Measurements from ENCODE around the gene MCF2L. TPM values are rescaled to one million over a fixed set of nuclear protein-coding genes. Genes with fewer than 3 reads are reported as not detected.

MCF2L gene
- total RNA-seq, 1 experiment from 2014 or later = 22.1 TPM

DNA sequence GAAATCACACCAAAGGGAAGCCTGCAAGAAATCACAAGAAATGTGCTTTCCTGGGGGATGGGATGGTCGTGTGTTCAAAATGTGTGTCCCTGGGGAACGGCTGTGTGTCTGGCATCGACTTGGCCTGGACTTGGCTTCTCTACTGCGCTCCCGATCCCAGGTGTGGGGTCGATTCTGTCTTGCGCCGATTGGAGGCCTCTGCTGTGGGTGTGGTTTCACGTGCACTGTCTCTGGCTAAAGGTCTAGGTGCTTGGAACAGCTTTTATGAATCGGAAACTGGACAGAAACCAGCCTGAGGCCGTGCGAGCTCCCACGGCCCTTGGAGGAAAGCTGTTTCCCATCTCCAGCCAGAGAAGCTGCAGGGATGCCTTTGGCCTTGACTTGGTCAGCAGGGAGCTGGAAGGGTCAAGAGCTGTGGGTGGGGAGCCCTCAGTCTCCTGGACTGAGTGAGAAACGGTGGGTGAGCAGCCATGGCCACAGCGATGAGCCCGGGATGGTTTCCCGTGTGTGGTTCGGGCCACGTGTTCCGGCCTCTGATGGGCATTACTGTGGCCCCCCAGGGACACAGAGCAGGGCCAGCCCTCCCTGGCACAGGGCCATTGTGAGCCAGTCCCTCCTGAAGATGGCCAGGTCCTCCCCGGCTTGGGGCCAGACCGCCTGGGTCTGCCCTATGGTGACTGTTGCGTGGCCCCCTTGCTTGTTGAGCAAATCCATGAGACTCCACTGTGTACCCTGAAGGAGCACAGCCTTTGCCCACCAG lies 29.7 kb downstream of the MCF2L start:
- Mint-ChIP-seq H3K4me1 (ENCODE audit: low read depth, unreplicated experiment) (no peaks in the 10 kb centered on the region), H3K27me3 (ENCODE audit: insufficient read depth, unreplicated experiment) (no peaks in the 10 kb centered on the region), H3K36me3 (ENCODE audit: insufficient read depth, unreplicated experiment) (peaks cover 12% of the 10 kb centered on the region), H3K27ac (ENCODE audit: unreplicated experiment) (peak overlapping the region; percentile 28), H3K9me3 (ENCODE audit: unreplicated experiment) (no peaks in the 10 kb centered on the region), H3K4me3 (ENCODE audit: unreplicated experiment) (no peak overlapping the region)
- Histone ChIP-seq H3K27me3 (replicated peaks; ENCODE audit: control insufficient read depth, insufficient read depth, low read length) (no peaks in the 10 kb centered on the region), H3K4me1 (peaks cover 21% of the 10 kb centered on the region), H3K36me3 (ENCODE audit: control insufficient read depth, insufficient read depth, low read length) (no peaks in the 10 kb centered on the region; the same call in 1 of the 2 replicates), H3K4me3 (ENCODE audit: low read depth, low read length) (no peak overlapping the region), H3K9me3 (no peaks in the 10 kb centered on the region)
- TF ChIP-seq, protein P1, sequence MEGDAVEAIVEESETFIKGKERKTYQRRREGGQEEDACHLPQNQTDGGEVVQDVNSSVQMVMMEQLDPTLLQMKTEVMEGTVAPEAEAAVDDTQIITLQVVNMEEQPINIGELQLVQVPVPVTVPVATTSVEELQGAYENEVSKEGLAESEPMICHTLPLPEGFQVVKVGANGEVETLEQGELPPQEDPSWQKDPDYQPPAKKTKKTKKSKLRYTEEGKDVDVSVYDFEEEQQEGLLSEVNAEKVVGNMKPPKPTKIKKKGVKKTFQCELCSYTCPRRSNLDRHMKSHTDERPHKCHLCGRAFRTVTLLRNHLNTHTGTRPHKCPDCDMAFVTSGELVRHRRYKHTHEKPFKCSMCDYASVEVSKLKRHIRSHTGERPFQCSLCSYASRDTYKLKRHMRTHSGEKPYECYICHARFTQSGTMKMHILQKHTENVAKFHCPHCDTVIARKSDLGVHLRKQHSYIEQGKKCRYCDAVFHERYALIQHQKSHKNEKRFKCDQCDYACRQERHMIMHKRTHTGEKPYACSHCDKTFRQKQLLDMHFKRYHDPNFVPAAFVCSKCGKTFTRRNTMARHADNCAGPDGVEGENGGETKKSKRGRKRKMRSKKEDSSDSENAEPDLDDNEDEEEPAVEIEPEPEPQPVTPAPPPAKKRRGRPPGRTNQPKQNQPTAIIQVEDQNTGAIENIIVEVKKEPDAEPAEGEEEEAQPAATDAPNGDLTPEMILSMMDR (IDR thresholded peaks at IDR 0.05; ENCODE audit: insufficient read depth in 1 of 2, low read depth in 1 of 2, low read length in 1 of 2, severe bottlenecking in 1 of 2, unreplicated experiment in 1 of 2) = no peak
- BruUV-seq (replicated peaks) = no TSS peak
- DNase-seq = no peak
- POLR2A ChIA-PET = no interaction called here
- CTCF ChIA-PET = no interaction called here
- intact Hi-C loops (cut with micrococcal nuclease; ENCODE audit: unreplicated experiment) = no loop called here

DNA sequence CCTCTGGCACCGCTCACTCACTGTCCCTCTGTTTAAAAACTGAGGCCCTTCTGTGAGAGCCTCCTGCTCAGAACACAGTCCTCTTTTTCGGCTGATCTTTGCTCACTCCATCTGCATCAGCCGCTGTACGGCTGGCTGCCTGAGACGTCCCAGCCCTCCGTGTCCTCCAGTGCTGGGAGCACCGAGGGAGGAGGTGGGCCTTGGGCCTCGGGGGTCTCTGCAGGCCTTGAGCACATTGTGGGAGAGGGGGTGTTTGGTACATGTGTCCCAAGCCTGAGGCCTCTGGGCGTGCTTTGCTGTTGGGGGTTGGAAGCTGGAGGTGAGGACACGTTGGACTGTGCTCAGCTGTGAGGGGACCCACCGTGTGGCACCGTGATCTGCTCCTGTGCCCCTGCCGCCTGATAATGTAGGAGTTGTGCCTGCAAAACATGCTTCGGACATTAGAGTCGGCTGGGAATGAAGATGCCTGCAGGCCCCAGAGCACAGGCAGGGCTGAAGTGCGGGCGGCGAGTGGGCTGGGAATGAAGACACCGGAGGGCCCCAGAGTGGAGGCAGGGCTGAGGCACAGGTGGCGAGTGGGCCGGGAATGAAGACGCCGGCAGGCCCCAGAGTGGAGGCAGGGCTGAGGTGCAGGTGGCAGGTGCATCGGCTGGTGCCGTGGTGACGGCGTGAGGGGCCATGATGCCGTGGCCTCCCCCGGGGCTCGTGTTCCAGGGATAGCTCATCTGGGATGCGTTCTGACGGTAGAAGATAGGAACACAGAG lies 30.6 kb downstream of the MCF2L start:
- peaks cover 1% of the 10 kb centered on the region for H3K36me3 ChIP-seq (ENCODE audit: control insufficient read depth, insufficient read depth, low read length)
- no peak overlapping the region for H3K4me3 ChIP-seq (ENCODE audit: low read depth, low read length)
- TF ChIP-seq, protein P1 (IDR thresholded peaks at IDR 0.05; ENCODE audit: insufficient read depth in 1 of 2, low read depth in 1 of 2, low read length in 1 of 2, severe bottlenecking in 1 of 2, unreplicated experiment in 1 of 2) = no peak
- POLR2A ChIA-PET = no interaction called here
- peaks cover 21% of the 10 kb centered on the region for H3K4me1 ChIP-seq
- Mint-ChIP-seq H3K9me3 (ENCODE audit: unreplicated experiment) (no peaks in the 10 kb centered on the region), H3K36me3 (ENCODE audit: insufficient read depth, unreplicated experiment) (peaks cover 12% of the 10 kb centered on the region), H3K27me3 (ENCODE audit: insufficient read depth, unreplicated experiment) (no peaks in the 10 kb centered on the region), H3K4me1 (ENCODE audit: low read depth, unreplicated experiment) (no peaks in the 10 kb centered on the region), H3K4me3 (ENCODE audit: unreplicated experiment) (no peak overlapping the region), H3K27ac (ENCODE audit: unreplicated experiment) (no peak overlapping the region)
- no TSS peak for BruUV-seq (replicated peaks)
- intact Hi-C loops (cut with micrococcal nuclease; ENCODE audit: unreplicated experiment) = no loop called here
- no peaks in the 10 kb centered on the region for H3K27me3 ChIP-seq (replicated peaks; ENCODE audit: control insufficient read depth, insufficient read depth, low read length)
- CTCF ChIA-PET = interaction anchor here (2.1 kb wide), 1 partner anchor 31 kb away, joined by 18 read pairs; the partner anchor contains the start of gene MCF2L
- DNase-seq = no peak
- no peaks in the 10 kb centered on the region for H3K9me3 ChIP-seq

DNA sequence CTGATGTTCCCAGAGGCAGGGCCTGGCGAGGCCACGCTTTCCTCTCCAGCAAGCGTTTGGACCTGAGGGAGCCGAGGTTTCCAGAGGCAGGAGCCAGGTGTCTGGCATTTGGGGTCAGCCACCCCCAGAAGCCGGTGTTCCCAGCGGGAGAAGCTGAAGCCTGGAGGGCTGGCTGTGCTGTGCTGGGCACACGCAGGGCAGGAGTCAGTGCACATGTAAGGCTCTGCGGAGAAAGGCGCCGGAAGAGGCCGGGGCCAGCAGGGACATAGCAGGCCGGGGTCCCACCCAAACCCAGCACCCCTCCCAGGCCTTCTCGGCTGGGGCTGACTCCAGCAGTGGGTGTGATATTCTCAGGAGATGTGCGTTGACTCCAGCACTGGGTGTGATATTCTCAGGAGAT lies 31.6 kb downstream of the MCF2L start:
- POLR2A ChIA-PET = interaction anchor here (1.0 kb wide), 1 partner anchor 10 kb away, joined by 3 read pairs; no protein-coding TSS in a partner anchor
- H3K9me3 Mint-ChIP-seq (ENCODE audit: unreplicated experiment) = no peaks in the 10 kb centered on the region
- peaks cover 12% of the 10 kb centered on the region for H3K36me3 Mint-ChIP-seq (ENCODE audit: insufficient read depth, unreplicated experiment)
- TF ChIP-seq, protein P1 (IDR thresholded peaks at IDR 0.05; ENCODE audit: insufficient read depth in 1 of 2, low read depth in 1 of 2, low read length in 1 of 2, severe bottlenecking in 1 of 2, unreplicated experiment in 1 of 2) = no peak
- Histone ChIP-seq H3K4me3 (ENCODE audit: low read depth, low read length) (no peak overlapping the region), H3K9me3 (no peaks in the 10 kb centered on the region), H3K36me3 (ENCODE audit: control insufficient read depth, insufficient read depth, low read length) (peaks cover 1% of the 10 kb centered on the region), H3K27me3 (replicated peaks; ENCODE audit: control insufficient read depth, insufficient read depth, low read length) (no peaks in the 10 kb centered on the region), H3K4me1 (peaks cover 21% of the 10 kb centered on the region)
- intact Hi-C loops (cut with micrococcal nuclease; ENCODE audit: unreplicated experiment) = no loop called here
- H3K4me3 Mint-ChIP-seq (ENCODE audit: unreplicated experiment) = no peak overlapping the region
- no peaks in the 10 kb centered on the region for H3K4me1 Mint-ChIP-seq (ENCODE audit: low read depth, unreplicated experiment)
- no peak overlapping the region for H3K27ac Mint-ChIP-seq (ENCODE audit: unreplicated experiment)
- CTCF ChIA-PET = interaction anchor here (1.7 to 2.5 kb wide), 3 partner anchors 29 to 57 kb away, joined by 9 to 20 read pairs (median 18); partner anchors contain the start of gene MCF2L
- no peaks in the 10 kb centered on the region for H3K27me3 Mint-ChIP-seq (ENCODE audit: insufficient read depth, unreplicated experiment)
- no peak for DNase-seq
- no TSS peak for BruUV-seq (replicated peaks)

All from Caco-2 (cell line).